ENCODE data around the gene RNASE11. TPM values are rescaled to one million over a fixed set of nuclear protein-coding genes. Genes with fewer than 3 reads are reported as not detected.

Gene RNASE11
- total RNA-seq, 1 experiment from 2014 or later: not detected

DNA sequence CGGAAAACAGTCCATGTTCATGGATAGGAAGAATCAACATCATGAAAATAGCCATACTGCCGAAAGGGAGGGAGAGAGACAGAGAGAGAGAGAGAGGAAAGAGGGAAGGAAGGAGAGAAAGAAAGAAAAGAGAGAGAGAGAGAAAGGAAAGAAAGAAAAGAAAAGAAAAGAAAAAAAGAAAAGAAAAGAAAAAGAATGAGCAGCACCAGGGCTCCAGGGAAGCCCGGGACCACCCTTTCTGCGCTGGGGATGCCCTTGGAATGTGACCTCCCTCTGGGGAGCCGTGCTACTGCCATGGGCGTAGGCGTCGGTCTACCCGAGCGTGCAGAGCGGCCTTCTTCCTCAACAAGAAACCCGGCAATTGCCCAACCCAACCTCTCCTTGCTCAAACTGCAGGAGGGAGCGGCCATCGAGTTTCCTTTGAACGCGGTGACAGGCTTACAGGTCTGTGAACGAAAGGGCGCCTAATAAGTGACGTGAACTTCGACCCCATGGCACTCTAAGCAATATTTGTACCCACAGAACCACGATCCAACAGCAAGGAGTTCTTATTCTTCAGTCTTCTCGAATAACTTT, 36.8 kb upstream of the RNASE11 start:
- Histone ChIP-seq H3K79me2 (ENCODE audit: insufficient read depth, low read length) (no peaks in the 10 kb centered on the region), H3K18ac (ENCODE audit: insufficient read length, low read depth, low read length) (no peak overlapping the region), H3K9ac (ENCODE audit: extremely low read depth, insufficient read length, low read length) (no peak overlapping the region), H3K79me1 (ENCODE audit: insufficient read depth, low read depth, low read length, poor library complexity, severe bottlenecking) (no peaks in the 10 kb centered on the region), H3K4me1 (ENCODE audit: insufficient read depth, low read length) (no peaks in the 10 kb centered on the region), H3K27me3 (ENCODE audit: insufficient read depth, low read length) (peaks cover 8% of the 10 kb centered on the region; the same call in 1 of the 2 replicates), H4K20me1 (ENCODE audit: control insufficient read depth, insufficient read depth, insufficient read length) (no peaks in the 10 kb centered on the region), H2AK5ac (ENCODE audit: insufficient read length, low read length) (no peak overlapping the region), H3K56ac (ENCODE audit: insufficient read length, low read depth, low read length) (no peak overlapping the region), H2BK5ac (ENCODE audit: insufficient read length, low read length) (no peak overlapping the region), H2BK120ac (ENCODE audit: low read depth, low read length, poor library complexity, severe bottlenecking) (no peak overlapping the region), H3K23me2 (ENCODE audit: insufficient read length, low read depth, low read length, poor library complexity, severe bottlenecking) (peaks cover 30% of the 10 kb centered on the region), H2BK15ac (ENCODE audit: low read depth, low read length) (no peak overlapping the region), H3K23ac (ENCODE audit: insufficient read length, low read depth, low read length) (no peak overlapping the region), H3T11ph (ENCODE audit: low read length) (no peak overlapping the region), H3K27ac (ENCODE audit: insufficient read length, low read depth, low read length) (no peak overlapping the region), H2AFZ (ENCODE audit: low read length) (no peak overlapping the region), H3K4me2 (ENCODE audit: insufficient read depth, insufficient read length, low read length) (peak overlapping the region; percentile 100), H3K4ac (ENCODE audit: low read depth, low read length) (no peak overlapping the region), H4K5ac (ENCODE audit: insufficient read length, low read depth, low read length) (no peak overlapping the region), H3K9me3 (ENCODE audit: control insufficient read depth, low read depth, low read length) (no peaks in the 10 kb centered on the region), H4K8ac (replicated peaks; ENCODE audit: insufficient read length, low read depth, low read length) (no peak overlapping the region), H4K91ac (ENCODE audit: insufficient read length, low read depth, low read length) (no peak overlapping the region), H3K14ac (ENCODE audit: insufficient read depth, low read length) (0 out of 2 replicates have a peak overlapping the region, but pooled peaks have one; percentile 19), H2BK12ac (ENCODE audit: insufficient read length, low read depth, low read length) (no peak overlapping the region), H2BK20ac (ENCODE audit: low read depth, low read length, poor library complexity, severe bottlenecking) (no peak overlapping the region)
- DNase-seq: peak; percentile 85
- Mint-ChIP-seq H3K27me3 (ENCODE audit: low read depth) (peaks cover 55% of the 10 kb centered on the region), H3K9me3 (peaks cover 0 to 2% of the 10 kb centered on the region in 2 experiments; a peak in 2 of 5 replicates), H3K36me3 (ENCODE audit: insufficient read depth in 1 of 3, low read depth in 3 of 3) (peaks cover 0 to 2% (median 0%) of the 10 kb centered on the region in 3 experiments; a peak in 2 of 7 replicates), H3K4me3 (peak overlapping the region; percentile 87 to 94), H3K4me1 (peaks cover 42 to 47% of the 10 kb centered on the region in 2 experiments), H3K27ac (peak overlapping the region in 2 of 3 experiments; percentile 52 to 86; a peak in 3 of 7 replicates)
- TF ChIP-seq, protein P1, sequence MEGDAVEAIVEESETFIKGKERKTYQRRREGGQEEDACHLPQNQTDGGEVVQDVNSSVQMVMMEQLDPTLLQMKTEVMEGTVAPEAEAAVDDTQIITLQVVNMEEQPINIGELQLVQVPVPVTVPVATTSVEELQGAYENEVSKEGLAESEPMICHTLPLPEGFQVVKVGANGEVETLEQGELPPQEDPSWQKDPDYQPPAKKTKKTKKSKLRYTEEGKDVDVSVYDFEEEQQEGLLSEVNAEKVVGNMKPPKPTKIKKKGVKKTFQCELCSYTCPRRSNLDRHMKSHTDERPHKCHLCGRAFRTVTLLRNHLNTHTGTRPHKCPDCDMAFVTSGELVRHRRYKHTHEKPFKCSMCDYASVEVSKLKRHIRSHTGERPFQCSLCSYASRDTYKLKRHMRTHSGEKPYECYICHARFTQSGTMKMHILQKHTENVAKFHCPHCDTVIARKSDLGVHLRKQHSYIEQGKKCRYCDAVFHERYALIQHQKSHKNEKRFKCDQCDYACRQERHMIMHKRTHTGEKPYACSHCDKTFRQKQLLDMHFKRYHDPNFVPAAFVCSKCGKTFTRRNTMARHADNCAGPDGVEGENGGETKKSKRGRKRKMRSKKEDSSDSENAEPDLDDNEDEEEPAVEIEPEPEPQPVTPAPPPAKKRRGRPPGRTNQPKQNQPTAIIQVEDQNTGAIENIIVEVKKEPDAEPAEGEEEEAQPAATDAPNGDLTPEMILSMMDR (conservative IDR thresholded peaks at IDR 0.05): no peak
- no CpG with 5 or more reads among the region's 22 CpGs for WGBS (ENCODE audit: extremely low coverage, insufficient read length, low lambda C conversion rate)
